DMS153 treated with DMSO at 0.1 percent for 48 hours (cell line): Measurements from ENCODE around the gene PFN1.
A peak's percentile ranks its signal among the peaks of the same experiment; 100 is the strongest.
"Not testable (repeated sequence)": the region's sequence is repeated elsewhere in the genome, so short reads cannot be mapped to it uniquely, and the experiment has no call there.

Experiments used
- DNase-seq: peaks from one replicate; lab custom pipeline; 2025; ENCODE audit not compliant: unreplicated experiment; lab: John Stamatoyannopoulos, UW

The PFN1 gene

DNA sequence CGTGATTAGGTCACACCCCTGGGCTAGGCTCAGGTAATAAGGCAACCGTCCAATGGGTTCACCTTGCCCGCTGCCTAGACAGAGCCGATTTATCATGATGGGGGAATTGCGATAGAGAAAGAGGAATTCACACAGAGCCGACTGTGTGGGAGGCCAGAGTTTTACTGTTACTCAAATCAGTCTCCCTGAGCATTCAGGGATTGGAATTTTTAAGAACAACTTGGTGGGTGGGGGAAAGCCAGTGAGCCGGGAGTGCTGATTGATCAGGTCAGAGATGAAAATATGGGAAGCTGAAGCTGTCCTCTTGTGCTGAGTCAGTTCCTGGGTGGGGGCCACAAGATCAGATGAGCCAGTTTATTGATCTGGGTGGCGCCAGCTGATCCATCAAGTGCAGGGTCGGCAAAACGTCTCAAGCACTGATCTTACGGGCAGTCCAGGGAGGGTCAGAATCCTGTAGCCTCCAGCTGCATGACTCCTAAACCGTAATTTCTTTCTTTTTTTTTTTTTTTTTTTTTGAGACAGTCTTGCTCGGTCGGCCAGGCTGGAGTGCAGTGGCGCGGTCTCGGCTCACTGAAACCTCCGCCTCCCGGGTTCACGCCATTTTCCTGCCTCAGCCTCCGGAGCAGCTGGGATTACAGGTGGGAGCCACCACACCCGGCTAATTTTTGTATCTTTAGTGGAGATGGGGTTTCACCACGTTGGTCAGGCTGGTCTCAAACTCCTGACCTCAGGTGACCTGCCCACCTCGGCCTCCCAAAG lies 21.6 kb downstream of the PFN1 start:
- DNase-seq = not testable (repeated sequence)

DNA sequence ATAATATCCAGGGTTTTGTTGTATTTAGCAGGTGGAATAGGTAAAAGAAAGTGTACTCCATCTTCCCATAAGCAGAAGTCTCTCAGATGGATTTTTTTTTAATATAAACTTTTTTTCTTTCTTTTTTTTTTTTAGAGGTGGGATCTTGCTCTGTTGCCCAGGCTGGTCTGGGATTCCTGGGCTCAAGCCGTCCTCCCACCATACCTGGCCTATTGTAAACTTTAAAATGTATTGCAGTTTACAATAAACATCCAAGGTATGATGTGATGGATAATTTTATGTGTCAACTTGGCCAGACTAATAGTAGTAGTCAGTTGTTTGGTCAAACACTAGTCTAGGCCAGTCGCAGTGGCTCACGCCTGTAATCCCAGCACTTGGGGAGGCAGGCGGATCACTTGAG lies 27.0 kb downstream of the PFN1 start:
- DNase-seq = no peak

- DNase-seq = no peak
These were observed 27.8 kb downstream of the PFN1 start for GRCh38 chr17:4920351-4921048.

GRCh38 chr17:4919511-4920047 lies 28.8 kb downstream of the PFN1 start:
- no peak for DNase-seq

DNA sequence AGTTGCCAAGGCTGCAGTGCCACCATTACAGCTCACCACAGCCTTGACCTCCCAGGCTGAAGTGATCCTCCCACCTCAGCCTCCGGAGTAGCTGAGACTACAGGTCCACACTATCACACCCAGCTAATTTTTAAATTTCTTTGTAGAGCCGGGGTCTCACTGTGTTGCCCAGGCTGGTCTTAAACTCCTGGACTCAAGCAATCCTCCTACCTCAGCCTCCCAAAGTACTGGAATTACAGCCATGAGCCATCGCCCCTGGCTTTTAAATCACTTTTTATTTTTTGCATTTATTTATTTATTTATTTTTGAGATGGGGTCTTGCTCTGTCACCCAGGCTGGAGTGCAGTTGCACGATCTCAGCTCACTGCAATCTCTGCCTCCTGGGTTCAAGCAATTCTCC lies 33.8 kb downstream of the PFN1 start:
- DNase-seq = not testable (repeated sequence)

- DNase-seq = no peak
These were observed 34.3 kb downstream of the PFN1 start for GRCh38 chr17:4913994-4914393.

DNA sequence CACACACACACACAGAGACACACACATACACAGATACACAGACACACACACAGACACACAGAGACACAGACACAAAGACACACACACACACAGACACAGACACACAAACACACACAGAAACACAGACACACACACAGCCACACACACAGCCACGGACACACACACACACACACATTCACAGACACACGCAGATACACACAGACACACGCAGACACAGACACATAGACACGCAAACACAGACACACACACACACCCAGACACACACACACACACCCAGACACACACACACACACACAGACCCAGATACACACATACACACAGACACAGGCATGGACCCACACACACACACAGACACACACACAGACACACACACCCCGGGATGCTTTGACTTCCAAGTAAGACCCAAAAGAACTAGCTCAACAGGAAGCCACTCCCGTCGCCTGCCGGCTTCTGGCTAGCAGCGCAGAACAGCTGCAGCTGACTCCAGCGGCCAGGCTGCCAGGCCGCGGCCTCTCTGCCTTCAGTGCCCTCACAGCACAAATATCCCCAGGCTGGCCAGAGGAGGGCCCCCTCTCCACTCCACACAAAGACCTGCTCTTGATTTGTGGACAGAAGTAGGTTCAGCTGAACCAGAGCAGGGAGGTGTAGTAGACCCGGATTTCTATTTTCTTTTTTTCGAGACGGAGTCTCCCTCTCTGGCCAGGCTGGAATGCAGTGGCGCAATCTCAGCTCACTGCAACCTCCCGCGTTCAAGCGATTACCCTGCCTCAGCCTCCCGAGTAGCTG lies 39.4 kb downstream of the PFN1 start:
- DNase-seq = peak; percentile 38

DNA sequence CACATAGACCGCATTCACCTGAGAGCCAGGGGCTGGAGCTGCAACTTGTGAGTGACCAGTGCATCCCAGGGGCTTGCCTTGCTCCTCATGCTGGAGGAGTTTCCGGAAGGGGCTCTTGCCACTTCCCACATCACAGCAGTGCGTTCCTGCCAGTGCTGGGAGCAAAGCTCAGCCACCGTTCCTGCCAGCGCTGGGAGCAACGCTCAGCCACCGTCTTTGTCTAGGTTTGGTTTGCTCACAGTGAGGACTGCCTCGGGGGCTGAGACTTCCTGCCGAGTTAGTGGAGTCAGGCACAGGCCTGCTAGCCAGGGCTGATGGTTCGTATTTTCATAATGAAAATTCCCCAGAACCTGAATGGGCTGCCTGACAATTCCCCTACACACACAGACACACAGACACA lies 40.0 kb downstream of the PFN1 start:
- DNase-seq = no peak

GRCh38 chr17:4906642-4907041 lies 41.7 kb downstream of the PFN1 start:
- DNase-seq = not testable (repeated sequence)

- DNase-seq = peak; percentile 19
These were observed 45.1 kb downstream of the PFN1 start, which contains the start of gene CHRNE for GRCh38 chr17:4903051-4903818. Gene CHRNE (minus strand): TSS chr17:4903098. CDS start chr17:4903063, 35 bp downstream.

DNA sequence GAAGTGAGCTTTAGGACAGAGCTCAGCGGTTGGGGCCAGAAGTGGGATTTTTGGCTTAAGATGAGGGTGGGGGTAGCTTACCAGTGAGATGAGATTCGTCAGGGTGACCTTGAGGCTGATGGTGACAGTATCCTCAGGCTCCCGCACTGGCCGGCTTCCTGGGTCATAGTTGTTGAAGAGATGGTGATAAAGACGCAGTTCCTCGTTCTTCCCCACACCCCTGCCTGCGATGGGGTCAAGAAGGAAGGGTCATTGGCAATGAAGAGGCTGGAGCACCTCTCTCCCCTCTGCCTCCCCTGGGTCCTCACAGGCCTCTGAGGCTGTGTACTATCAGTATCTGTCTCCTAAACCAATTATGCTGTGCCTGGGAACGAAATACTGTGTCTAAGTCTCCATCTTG lies 45.8 kb downstream of the PFN1 start:
- DNase-seq = no peak

DNA sequence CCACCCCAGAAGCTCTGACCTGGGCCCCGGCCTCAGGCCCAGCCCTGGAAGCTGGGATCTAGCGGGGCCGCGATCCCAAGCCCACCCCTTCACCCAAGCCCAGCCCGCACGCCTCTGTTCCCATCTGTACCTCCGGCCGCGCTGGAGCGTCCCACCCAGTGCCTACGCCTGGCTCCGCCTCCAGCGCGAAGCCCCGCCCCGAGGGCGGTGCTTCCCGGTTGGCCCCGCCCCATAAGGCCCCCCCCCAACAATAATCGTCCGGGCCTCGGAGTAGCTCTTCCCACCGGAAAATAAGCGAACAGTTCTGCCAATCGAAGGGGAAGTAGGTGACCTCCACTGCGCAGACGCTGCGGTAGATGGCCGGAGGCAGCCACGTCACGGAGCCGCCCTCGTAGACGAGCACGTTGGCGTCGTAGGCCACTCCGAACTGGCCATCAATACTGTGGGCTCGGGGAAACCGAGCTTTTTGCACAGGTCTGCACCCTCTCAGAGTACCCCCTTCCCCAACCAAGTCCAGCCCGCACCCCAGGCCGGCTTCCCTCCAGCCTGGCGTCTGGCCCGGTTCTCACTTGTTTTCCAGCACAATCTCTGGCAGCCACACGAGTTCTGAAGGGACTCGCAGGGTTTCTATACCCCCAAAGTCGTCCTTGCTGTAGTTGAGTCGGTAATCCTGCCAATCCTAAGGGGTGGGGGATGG lies 46.5 kb downstream of the PFN1 start:
- DNase-seq = no peak

DNA sequence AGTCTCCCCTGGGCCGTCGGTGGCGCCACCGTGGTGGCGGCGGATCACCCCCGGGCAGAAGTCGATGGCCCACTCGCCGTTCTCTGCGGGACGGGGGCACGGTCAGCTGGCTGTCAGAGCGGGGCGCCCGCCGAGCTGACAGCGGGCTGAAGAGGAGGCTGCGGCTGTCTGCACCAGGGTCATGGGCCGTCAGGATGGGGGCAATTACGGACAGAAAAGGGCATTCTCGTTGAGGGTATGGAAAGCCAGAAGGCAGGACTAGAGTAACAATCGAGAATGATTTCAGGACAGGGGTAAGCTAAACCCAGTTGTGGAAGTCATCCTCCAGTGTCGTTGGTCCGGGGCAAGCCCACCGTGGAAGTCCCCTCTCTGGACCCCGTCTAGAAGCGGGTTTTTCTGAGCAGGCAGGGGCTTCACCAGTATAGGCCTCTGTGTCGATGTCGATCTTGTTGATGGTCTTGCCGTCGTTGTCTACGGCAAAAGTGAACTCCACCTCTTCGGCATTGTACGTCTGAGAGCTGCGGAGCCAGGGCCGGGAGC lies 47.2 kb downstream of the PFN1 start:
- no peak for DNase-seq

DNA sequence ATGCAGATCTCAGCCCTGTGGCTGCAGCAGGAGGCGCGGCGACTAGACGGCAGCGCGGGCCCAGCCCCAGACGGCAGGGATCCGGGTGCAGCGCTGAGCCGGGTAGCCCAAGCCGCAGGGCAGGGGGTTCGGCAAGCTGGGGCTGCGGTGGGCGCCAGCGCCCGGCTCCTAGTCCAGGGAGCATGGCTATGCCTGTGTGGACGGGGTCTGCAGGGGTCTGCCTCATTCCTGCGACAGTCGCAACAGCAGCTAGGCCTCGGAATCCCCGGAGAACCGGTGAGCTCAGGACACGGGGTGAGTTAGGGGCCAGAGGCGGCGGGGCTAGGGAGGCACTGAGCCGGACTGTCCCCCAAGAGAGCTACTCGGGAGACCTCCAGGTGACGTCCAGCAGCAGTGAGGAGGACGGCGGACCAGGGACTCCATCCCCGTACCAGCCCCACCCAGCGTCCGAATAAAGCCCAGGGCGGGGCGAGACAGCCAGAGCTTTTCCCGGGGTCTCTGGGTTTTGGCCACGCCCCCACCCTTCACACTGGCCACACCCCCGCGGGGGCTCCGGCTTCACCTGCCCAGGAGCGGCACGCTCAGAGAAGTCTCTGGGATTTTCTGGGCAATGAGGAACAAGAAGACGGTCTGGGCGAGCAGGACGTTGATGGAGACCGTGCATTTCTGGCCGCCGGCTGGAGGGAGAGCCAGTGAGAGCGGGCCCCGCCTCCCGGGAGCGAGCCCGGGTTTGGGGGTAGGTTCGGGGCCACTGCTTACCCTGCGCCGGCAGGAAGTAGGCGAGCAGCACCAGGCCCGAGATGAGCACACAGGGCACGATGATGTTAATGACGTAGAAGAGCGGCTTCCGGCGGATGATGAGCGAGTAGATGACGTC lies 47.9 kb downstream of the PFN1 start:
- no peak for DNase-seq

GRCh38 chr17:4899341-4900230 lies 48.7 kb downstream of the PFN1 start, which contains the start of gene C17orf107:
Gene C17orf107 (plus strand): TSS chr17:4899536. CDS start chr17:4899763, 227 bp downstream.
- DNase-seq = peak; percentile 1

DNA sequence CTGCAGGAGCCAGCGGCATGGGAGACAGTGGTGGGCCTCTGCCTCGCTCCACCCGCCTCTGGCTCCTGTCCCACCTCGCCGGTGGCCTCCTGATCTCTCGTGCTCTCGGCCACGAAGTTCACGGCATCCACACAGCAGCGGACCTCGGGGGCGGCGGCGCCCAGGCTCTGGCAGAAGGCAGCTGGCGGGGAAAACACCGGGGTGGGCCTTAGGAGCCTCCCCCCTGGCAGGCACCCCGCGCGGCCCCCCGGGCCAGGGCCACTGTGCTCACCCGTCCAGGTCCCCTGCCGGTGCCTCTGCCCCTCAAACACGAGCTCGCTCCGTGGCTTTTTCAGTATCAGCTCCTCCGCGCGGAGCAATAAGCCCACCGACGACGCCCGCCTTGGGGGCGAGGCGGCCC lies 49.4 kb downstream of the PFN1 start:
- no peak for DNase-seq

DNA sequence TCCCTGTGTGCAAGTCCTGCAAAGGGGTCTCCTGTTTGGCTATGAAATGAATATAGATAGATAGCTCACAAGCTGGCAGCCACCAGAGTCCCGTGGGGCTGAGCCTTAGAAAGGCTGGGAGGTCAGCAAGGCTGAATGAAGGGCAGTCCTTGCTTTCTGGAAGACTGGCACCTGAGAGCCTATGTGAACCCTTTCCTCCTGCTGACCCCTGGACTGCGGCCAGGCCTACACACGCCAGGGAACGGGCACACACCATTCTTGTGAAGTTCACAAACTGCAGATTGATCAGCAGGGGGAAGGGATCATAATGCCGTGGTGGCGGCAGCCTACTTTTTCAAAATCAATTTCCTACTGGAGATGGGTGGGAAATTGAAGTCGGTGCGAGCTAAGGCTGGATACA lies 50.0 kb downstream of the PFN1 start:
- no peak for DNase-seq

- DNase-seq = no peak
These were observed 50.5 kb downstream of the PFN1 start for GRCh38 chr17:4897785-4898184.
